Cardiac fibroblast (primary cell): ENCODE measurements around the gene MS4A3.

Source experiments
- DNase-seq, 2 donors: peaks; one replicate each; pipeline versions ENCODE4 v3.0.0 to v3.0.0-alpha.2; 2010; ENCODE audit warnings: low read depth in 2 of 2
- H3K4me3 ChIP-seq, 2 donors: replicated peaks in 1 of 2; 1 replicate in 1 of 2; 2 replicates in 1 of 2; pipeline ENCODE4 v1.5.1; 2011; ENCODE audit warnings: low read depth in 2 of 2, low read length in 2 of 2, mild to moderate bottlenecking in 2 of 2, moderate library complexity in 1 of 2
- CTCF ChIP-seq: IDR thresholded peaks from one replicate; pipeline ENCODE4 v1.5.1; 2011; ENCODE audit warnings: low read depth, mild to moderate bottlenecking, low read length, inconsistent platforms

MS4A3 gene

GRCh38 chr11:60116996-60117790, 60.7 kb downstream of the MS4A3 start:
- DNase-seq, result no peak
- no peak for TF ChIP-seq CTCF
- H3K4me3 ChIP-seq, result no peak overlapping the region

GRCh38 chr11:60118338-60118737, 61.9 kb downstream of the MS4A3 start:
- no peak for DNase-seq
- TF ChIP-seq CTCF, result no peak
- H3K4me3 ChIP-seq, result no peak overlapping the region

GRCh38 chr11:60119710-60120109, 63.2 kb downstream of the MS4A3 start:
- no peak overlapping the region for H3K4me3 ChIP-seq
- TF ChIP-seq CTCF, result no peak
- DNase-seq, result no peak
